Measurements from ENCODE around the gene KIRREL2. TPM values are rescaled to one million over a fixed set of nuclear protein-coding genes. Genes with fewer than 3 reads are reported as not detected.
A peak's percentile ranks its signal among the peaks of the same experiment; 100 is the strongest.

Gene KIRREL2
- total RNA-seq, 1 experiment from 2014 or later = 0.15 TPM

DNA sequence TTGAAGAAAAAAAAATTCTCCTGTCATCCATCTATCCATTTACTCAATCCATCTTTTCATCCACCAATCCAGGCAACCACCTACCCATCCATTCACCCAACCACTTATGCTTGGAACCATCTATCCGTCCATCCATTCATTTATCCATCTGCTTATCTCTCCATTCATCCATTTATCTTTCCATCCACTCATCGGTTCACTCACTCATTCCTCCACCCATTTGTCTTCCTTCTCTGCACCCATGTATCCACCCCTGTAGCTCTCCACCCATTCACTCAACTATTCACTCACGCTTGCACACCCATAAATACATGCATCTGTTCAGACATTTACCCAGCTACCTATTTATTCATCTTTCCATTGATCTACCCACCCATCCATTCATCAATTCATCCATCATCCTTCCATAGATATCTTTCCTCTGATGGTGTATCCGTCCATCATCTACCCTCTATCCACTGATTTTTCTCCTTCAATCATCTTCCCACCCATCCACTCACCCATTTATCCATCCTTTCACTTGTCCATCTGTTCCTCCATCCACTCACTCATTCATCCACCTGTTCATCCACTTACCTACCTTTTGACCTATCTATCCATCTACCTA lies 13.9 kb upstream of the KIRREL2 start:
- TF ChIP-seq, protein P1, sequence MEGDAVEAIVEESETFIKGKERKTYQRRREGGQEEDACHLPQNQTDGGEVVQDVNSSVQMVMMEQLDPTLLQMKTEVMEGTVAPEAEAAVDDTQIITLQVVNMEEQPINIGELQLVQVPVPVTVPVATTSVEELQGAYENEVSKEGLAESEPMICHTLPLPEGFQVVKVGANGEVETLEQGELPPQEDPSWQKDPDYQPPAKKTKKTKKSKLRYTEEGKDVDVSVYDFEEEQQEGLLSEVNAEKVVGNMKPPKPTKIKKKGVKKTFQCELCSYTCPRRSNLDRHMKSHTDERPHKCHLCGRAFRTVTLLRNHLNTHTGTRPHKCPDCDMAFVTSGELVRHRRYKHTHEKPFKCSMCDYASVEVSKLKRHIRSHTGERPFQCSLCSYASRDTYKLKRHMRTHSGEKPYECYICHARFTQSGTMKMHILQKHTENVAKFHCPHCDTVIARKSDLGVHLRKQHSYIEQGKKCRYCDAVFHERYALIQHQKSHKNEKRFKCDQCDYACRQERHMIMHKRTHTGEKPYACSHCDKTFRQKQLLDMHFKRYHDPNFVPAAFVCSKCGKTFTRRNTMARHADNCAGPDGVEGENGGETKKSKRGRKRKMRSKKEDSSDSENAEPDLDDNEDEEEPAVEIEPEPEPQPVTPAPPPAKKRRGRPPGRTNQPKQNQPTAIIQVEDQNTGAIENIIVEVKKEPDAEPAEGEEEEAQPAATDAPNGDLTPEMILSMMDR (conservative IDR thresholded peaks at IDR 0.05; ENCODE audit: low read depth, low read length) = no peak
- TF ChIP-seq EZH2 (IDR thresholded peaks at IDR 0.05; ENCODE audit: borderline replicate concordance, low read depth, low read length, poor library complexity, severe bottlenecking) = no peak
- H3K27me3 ChIP-seq (replicated peaks; ENCODE audit: insufficient read depth, low read depth, low read length, poor library complexity) = peaks cover 48% of the 10 kb centered on the region
- H3K4me1 ChIP-seq (ENCODE audit: insufficient read depth, low read length, poor library complexity, severe bottlenecking) = no peaks in the 10 kb centered on the region
- CTCF ChIA-PET = no interaction called here
- no peaks in the 10 kb centered on the region for H3K36me3 ChIP-seq (ENCODE audit: insufficient read depth, low read length, poor library complexity, severe bottlenecking)
- H3K9me3 ChIP-seq (ENCODE audit: low read depth, low read length, poor library complexity, severe bottlenecking) = no peaks in the 10 kb centered on the region
- no peak overlapping the region for H3K4me3 ChIP-seq (ENCODE audit: low read depth, low read length, poor library complexity, severe bottlenecking)
- no peak for DNase-seq (ENCODE audit: low spot score)
- intact Hi-C loops (cut with micrococcal nuclease; ENCODE audit: unreplicated experiment) = no loop called here
- POLR2A ChIA-PET (ENCODE audit: low non-redundant PET) = no interaction called here
- no peak overlapping the region for H3K27ac ChIP-seq (ENCODE audit: low read depth, low read length, poor library complexity, severe bottlenecking)
- BruUV-seq (replicated peaks) = no TSS peak

DNA sequence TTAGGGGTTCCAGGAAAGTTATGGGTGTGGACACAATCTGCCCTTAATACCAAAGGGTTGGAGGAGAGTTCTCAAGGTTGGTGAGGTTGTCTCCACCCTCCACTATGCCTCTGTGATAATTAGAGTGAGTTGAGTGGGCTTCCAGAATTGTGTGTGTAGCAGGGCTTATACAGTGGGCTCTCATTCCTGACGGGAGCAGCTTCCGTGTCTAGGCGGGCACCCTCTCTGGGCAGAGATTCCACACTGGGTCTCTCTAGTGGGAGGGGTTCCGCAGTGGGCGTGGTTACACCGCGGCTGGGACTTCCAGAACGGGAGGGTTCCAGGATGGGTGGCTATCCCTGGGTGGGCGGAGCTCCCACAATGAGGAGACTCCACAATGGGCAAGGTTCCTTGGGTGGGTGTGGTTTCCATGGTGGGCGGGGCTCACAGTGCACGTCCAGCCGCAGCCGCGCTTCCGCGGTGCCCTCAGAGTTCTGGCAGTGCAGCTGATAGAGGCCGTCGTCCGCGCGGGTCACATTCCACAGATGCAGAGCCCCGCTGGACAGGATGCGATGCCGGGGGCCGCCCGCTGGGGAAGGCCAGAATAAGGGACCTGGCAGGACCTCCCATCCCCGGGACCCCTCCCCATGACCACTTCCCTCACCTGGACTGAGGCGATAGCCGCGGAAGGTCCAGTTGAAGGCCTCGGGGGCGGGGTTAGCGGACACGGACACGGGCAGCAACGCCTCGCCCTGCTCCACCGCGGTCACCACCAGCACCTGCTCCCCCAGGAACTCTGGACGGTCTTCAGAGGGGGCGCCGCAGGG lies 12.8 kb upstream of the KIRREL2 start:
- ChIA-PET POLR2A (ENCODE audit: low non-redundant PET) (no interaction called here), CTCF (no interaction called here)
- Histone ChIP-seq H3K4me3 (ENCODE audit: low read depth, low read length, poor library complexity, severe bottlenecking) (no peak overlapping the region), H3K4me1 (ENCODE audit: insufficient read depth, low read length, poor library complexity, severe bottlenecking) (no peaks in the 10 kb centered on the region), H3K9me3 (ENCODE audit: low read depth, low read length, poor library complexity, severe bottlenecking) (no peaks in the 10 kb centered on the region), H3K27me3 (replicated peaks; ENCODE audit: insufficient read depth, low read depth, low read length, poor library complexity) (peaks cover 58% of the 10 kb centered on the region), H3K36me3 (ENCODE audit: insufficient read depth, low read length, poor library complexity, severe bottlenecking) (no peaks in the 10 kb centered on the region), H3K27ac (ENCODE audit: low read depth, low read length, poor library complexity, severe bottlenecking) (no peak overlapping the region)
- DNase-seq (ENCODE audit: low spot score) = peak; percentile 77
- no TSS peak for BruUV-seq (replicated peaks)
- TF ChIP-seq, protein P1 (conservative IDR thresholded peaks at IDR 0.05; ENCODE audit: low read depth, low read length) = no peak
- no peak for TF ChIP-seq EZH2 (IDR thresholded peaks at IDR 0.05; ENCODE audit: borderline replicate concordance, low read depth, low read length, poor library complexity, severe bottlenecking)
- intact Hi-C loops (cut with micrococcal nuclease; ENCODE audit: unreplicated experiment) = no loop called here

DNA sequence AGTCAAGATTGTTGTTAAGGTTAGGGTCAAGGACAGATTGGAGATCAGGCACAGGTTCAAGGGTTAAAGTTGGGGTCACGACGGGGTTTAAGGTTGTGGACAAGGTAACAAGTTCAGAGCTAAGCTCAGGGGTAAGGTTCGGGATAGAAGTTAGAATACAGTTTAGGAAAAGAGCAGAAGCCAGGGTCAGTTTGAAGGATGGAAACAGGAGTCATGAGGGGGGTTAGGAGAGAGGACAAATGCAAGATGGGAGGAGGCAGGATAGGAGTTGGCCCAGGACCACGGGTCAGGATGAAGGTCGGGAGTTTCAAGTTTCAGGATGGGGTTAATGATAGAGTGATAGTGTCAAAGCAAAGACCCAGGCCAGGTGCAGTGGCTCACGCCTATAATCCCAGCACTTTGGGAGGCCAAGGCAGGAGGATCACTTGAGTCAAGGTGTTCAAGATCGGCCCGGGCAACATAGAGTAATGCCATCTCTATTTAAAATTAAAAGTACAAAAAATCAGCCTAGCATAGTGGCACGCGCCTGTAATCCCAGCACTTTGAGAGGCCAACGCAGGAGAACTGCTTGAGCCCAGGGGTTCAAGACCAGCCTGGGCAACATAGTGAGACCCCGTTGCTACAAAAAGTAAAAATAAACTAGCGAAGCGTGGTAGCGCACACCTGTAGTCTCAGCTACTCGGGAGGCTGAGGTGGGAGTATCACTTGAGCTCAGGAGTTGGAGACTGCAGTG lies 12.1 kb upstream of the KIRREL2 start:
- TF ChIP-seq, protein P1 (conservative IDR thresholded peaks at IDR 0.05; ENCODE audit: low read depth, low read length) = no peak
- TF ChIP-seq EZH2 (IDR thresholded peaks at IDR 0.05; ENCODE audit: borderline replicate concordance, low read depth, low read length, poor library complexity, severe bottlenecking) = no peak
- no peak overlapping the region for H3K4me3 ChIP-seq (ENCODE audit: low read depth, low read length, poor library complexity, severe bottlenecking)

More for the DNA sequence above, 12.1 kb upstream of the KIRREL2 start:
- POLR2A ChIA-PET (ENCODE audit: low non-redundant PET) = no interaction called here
- CTCF ChIA-PET = no interaction called here
- Histone ChIP-seq H3K27ac (ENCODE audit: low read depth, low read length, poor library complexity, severe bottlenecking) (no peak overlapping the region), H3K36me3 (ENCODE audit: insufficient read depth, low read length, poor library complexity, severe bottlenecking) (no peaks in the 10 kb centered on the region), H3K4me1 (ENCODE audit: insufficient read depth, low read length, poor library complexity, severe bottlenecking) (no peaks in the 10 kb centered on the region), H3K27me3 (replicated peaks; ENCODE audit: insufficient read depth, low read depth, low read length, poor library complexity) (peaks cover 64% of the 10 kb centered on the region), H3K9me3 (ENCODE audit: low read depth, low read length, poor library complexity, severe bottlenecking) (no peaks in the 10 kb centered on the region)
- intact Hi-C loops (cut with micrococcal nuclease; ENCODE audit: unreplicated experiment) = no loop called here
- DNase-seq (ENCODE audit: low spot score) = no peak
- BruUV-seq (replicated peaks) = no TSS peak
